ENCODE measurements around the gene HHAT. TPM values are rescaled to one million over a fixed set of nuclear protein-coding genes. Genes with fewer than 3 reads are reported as not detected.

HHAT gene
- total RNA-seq, 4 donors from 2014 or later = 3.4 to 5.2 (median 4.0) TPM

DNA sequence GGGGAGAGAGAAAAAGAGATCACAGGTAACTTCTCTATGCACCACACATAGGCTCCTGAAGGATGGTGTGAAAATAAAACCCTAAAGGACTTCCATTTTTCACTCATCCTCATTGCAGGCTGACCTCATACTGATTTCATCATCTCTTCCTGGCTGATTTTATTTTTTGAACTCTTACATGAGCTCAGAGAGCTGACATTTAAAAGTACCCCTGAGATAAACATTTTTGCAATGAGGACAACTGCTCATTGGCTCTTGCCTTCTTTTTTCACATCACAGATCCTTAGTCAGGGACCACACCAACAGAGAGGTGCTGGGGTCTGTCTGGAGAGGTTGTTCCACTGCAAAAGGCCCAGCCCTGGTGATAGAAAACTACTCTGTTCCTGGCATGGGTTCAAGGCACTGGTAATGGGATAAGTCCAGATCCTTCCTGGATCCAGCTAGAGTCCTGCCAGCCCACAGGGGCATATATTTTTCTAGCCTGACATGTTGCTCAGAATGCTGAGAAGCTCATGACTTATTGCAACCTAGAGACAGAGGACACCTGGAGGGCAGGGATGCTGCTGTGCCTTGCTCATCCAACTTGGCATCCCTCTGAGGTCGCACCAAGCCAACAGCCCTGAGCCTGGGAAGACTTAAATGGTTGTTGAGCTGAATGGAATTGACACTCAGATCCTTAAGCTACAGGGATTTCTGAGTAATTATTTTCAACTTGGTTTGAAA, 360.0 kb downstream of the HHAT start:
- Histone ChIP-seq H3K27ac (no peak overlapping the region), H3K4me1 (no peaks in the 10 kb centered on the region), H3K4me3 (no peak overlapping the region), H3K9me3 (no peaks in the 10 kb centered on the region), H3K36me3 (no peaks in the 10 kb centered on the region), H3K27me3 (no peaks in the 10 kb centered on the region)
- intact Hi-C loops (cut with DNase I) = no loop called here
- DNase-seq = no peak
- TF ChIP-seq, protein P1, sequence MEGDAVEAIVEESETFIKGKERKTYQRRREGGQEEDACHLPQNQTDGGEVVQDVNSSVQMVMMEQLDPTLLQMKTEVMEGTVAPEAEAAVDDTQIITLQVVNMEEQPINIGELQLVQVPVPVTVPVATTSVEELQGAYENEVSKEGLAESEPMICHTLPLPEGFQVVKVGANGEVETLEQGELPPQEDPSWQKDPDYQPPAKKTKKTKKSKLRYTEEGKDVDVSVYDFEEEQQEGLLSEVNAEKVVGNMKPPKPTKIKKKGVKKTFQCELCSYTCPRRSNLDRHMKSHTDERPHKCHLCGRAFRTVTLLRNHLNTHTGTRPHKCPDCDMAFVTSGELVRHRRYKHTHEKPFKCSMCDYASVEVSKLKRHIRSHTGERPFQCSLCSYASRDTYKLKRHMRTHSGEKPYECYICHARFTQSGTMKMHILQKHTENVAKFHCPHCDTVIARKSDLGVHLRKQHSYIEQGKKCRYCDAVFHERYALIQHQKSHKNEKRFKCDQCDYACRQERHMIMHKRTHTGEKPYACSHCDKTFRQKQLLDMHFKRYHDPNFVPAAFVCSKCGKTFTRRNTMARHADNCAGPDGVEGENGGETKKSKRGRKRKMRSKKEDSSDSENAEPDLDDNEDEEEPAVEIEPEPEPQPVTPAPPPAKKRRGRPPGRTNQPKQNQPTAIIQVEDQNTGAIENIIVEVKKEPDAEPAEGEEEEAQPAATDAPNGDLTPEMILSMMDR (IDR thresholded peaks at IDR 0.05) = no peak
- TF ChIP-seq POLR2A (IDR thresholded peaks at IDR 0.05) = no peak
- WGBS, 2 donors = 60 to 80% methylated on average over 1 of the region's 1 CpG

DNA sequence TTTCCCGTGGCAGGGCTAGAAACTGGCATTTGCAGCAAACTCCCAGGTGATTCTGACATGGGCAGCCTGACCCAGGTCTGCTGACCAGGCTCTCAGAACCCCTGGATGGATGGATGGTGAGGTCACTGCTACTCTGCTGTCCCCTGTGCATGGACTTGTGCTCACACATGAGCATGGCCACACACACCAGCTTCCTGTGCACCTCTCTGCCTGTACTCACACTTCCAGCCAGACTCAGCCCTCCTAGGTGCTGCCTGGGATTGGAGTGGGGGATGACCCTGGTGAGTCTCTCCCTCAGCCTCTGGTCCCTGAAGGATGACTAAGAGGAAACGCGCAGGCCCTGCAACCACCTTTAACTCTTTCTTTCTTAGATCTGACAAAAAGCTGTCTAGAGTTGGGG, 361.1 kb downstream of the HHAT start:
- intact Hi-C loops (cut with DNase I) = no loop called here
- Histone ChIP-seq H3K36me3 (no peaks in the 10 kb centered on the region), H3K4me3 (no peak overlapping the region), H3K9me3 (no peaks in the 10 kb centered on the region), H3K27me3 (no peaks in the 10 kb centered on the region), H3K27ac (no peak overlapping the region), H3K4me1 (no peaks in the 10 kb centered on the region)
- no peak for TF ChIP-seq POLR2A (IDR thresholded peaks at IDR 0.05)
- TF ChIP-seq, protein P1 (IDR thresholded peaks at IDR 0.05) = no peak
- DNase-seq = no peak
- 67 to 100% methylated on average over 1 of the region's 3 CpGs for WGBS, 2 donors

DNA sequence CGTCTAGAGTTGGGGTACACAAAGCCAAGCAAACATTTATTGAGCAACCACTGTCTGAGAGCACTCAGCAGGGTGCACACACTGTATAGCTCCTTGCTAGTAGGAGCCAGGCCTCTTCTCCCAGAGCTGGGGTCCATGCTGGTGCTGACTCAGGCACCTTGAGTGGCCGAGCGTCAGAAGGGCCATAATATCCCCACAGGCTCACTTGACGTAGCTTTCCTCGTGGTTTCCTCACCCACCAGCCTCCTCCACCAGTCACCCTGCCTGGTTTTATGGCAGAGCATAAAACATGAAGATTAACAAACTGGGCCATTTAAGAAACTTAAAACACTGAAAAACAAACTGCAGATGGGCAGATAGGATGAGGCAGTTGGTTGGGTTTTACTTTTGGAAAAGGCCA, 361.5 kb downstream of the HHAT start:
- Histone ChIP-seq H3K27ac (no peak overlapping the region), H3K27me3 (no peaks in the 10 kb centered on the region), H3K4me3 (no peak overlapping the region), H3K9me3 (no peaks in the 10 kb centered on the region), H3K4me1 (no peaks in the 10 kb centered on the region), H3K36me3 (no peaks in the 10 kb centered on the region)
- intact Hi-C loops (cut with DNase I) = no loop called here
- no peak for TF ChIP-seq POLR2A (IDR thresholded peaks at IDR 0.05)
- TF ChIP-seq, protein P1 (IDR thresholded peaks at IDR 0.05) = no peak
- DNase-seq = no peak
- 95 to 98% methylated on average over 5 of the region's 5 CpGs for WGBS, 2 donors

DNA sequence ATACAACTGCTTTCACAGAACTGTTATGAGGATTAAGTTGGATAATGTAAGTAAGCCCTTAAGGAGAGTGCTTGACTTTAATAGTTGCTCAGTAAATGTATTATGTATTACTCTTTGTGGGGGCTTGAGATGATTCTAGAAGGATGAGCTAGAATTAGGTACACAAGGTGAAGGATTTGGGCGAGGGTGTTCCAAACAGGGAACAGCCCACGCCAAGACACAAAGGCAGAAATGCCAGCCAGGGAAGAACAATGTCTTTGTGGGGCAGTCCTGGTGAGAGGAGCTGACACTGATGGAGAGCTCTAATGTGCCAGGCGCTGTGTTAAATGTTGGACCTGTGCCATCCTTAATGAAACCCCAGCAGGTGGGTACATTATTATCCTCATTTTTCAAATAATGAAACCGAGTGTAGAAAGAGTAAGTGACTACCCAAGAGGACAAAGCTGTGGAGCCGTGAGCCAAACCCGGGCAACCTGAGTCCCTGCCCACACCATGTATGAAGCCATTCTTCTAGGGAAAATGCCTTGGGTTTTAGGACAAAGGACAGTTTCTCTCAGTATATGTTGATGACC, 362.4 kb downstream of the HHAT start:
- Histone ChIP-seq H3K4me3 (no peak overlapping the region), H3K27me3 (no peaks in the 10 kb centered on the region), H3K27ac (no peak overlapping the region), H3K4me1 (no peaks in the 10 kb centered on the region), H3K9me3 (no peaks in the 10 kb centered on the region), H3K36me3 (no peaks in the 10 kb centered on the region)
- 78 to 89% methylated on average over 6 of the region's 6 CpGs for WGBS, 2 donors
- intact Hi-C loops (cut with DNase I) = no loop called here
- TF ChIP-seq, protein P1 (IDR thresholded peaks at IDR 0.05) = no peak
- DNase-seq = no peak

DNA sequence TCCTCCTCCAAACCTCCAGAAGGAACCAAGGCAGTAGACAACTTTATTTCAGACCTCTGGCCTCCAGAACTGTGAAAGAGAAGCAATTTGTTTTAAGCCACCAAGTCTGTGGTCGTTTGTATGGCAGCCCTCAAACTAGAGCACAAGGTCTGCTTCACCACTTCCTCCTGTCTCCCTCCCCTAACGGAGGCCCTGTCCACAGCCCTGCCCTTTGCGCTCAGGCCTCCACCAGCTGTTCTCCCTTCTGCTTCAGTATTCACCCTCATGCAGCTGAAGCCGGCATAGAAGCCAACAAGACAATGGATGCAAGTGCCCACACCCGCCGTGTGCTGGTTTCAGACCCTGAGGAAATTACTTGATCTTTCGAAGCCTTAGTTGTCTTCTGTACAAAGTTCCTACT, 364.1 kb downstream of the HHAT start:
- WGBS, 2 donors = 58 to 65% methylated on average over 7 of the region's 7 CpGs
- no peaks in the 10 kb centered on the region for H3K9me3 ChIP-seq
- no peaks in the 10 kb centered on the region for H3K4me1 ChIP-seq
- intact Hi-C loops (cut with DNase I) = no loop called here
- H3K27ac ChIP-seq = no peak overlapping the region
- no peaks in the 10 kb centered on the region for H3K27me3 ChIP-seq
- DNase-seq = no peak
- TF ChIP-seq, protein P1 (IDR thresholded peaks at IDR 0.05) = no peak
- no peak for TF ChIP-seq POLR2A (IDR thresholded peaks at IDR 0.05)
- H3K4me3 ChIP-seq = no peak overlapping the region
- H3K36me3 ChIP-seq = no peaks in the 10 kb centered on the region

Measured in esophagus squamous epithelium (tissue), 5 donors.